Upper lobe of right lung (tissue), 1 donor: Measurements from ENCODE around the gene SH3D19. TPM values are rescaled to one million over a fixed set of nuclear protein-coding genes. Genes with fewer than 3 reads are reported as not detected.

Experiments used
- ATAC-seq: fragments of 200-7000 bp; cut with Tn5 transposase; one replicate; pipeline ENCODE4 v1.9.1; 2020; ENCODE audit warnings: mild to moderate bottlenecking, moderate library complexity
- DNase-seq: peaks from one replicate; pipeline ENCODE4 v3.0.0-alpha.2; 2020
- H3K27ac ChIP-seq: fragments of 200-600 bp; one replicate; pipeline ENCODE4 v1.8.0; 2022
- H3K27me3 ChIP-seq: fragments of 200-600 bp; one replicate; pipeline ENCODE4 v1.8.0; 2022; ENCODE audit warnings: mild to moderate bottlenecking
- H3K36me3 ChIP-seq: fragments of 200-600 bp; one replicate; pipeline ENCODE4 v1.8.0; 2022
- H3K4me1 ChIP-seq: fragments of 200-600 bp; one replicate; pipeline ENCODE4 v1.8.0; 2022
- H3K4me3 ChIP-seq: fragments of 200-600 bp; one replicate; pipeline ENCODE4 v1.8.0; 2022; ENCODE audit warnings: mild to moderate bottlenecking
- H3K9me3 ChIP-seq: fragments of 200-600 bp; one replicate; pipeline ENCODE4 v1.8.0; 2022
- intact Hi-C: fragments of 100-400 bp; cut with DNase I; formaldehyde crosslinking; loops from one replicate; pipeline ENCODE4 v1.11.0; 2022
- total RNA-seq: library from RNA; stranded (reverse); fragmentation: NEBNext Ultra II Directional; extraction: Animal tissue kit (Norgen Biotek cat#: 25700); gene quantifications from one replicate; pipeline ENCODE4 v1.2.1, GENCODE V29; 2021
- TF ChIP-seq, protein P1 (sequence below): fragments of 200-600 bp; IDR thresholded peaks from one replicate; pipeline ENCODE4 v1.8.0; 2022; ENCODE audit warnings: antibody characterized with exemption
- donor health status: DM: no; HTN: yes; CAD: no; lungs with severe emphysema.

The SH3D19 gene
- total RNA-seq, 1 donor from 2014 or later, result 125 TPM

DNA sequence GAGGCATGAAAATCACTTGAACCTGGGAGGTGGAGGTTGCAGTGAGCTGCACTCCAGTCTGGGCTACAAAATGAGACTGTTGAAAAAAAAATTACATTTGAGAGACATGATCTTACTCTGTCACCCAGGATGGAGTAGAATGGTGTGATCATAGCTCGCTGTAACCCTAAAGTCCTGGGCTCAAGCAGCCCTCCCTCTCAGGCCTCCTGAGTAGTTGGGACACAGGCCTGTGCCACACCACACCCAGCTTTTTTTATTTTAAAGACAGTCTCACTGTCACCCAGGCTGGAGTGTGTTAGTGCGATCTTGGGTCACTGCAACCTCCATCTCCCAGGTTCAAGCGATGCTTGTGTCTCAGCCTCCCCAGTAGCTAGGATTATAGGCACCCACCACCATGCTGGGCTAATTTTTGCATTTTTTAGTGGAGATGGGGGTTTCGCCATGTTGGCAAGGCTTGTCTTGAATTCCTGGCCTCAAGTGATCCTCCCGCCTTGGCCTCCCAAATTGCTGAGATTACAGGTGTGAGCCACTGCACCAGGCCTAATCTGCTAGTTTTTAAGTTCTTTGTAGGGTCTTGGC is 219.9 kb downstream of the SH3D19 start:
- H3K27me3 ChIP-seq, result no peaks in the 10 kb centered on the region
- H3K27ac ChIP-seq, result no peak overlapping the region
- intact Hi-C loops, result no loop called here
- TF ChIP-seq, protein P1, sequence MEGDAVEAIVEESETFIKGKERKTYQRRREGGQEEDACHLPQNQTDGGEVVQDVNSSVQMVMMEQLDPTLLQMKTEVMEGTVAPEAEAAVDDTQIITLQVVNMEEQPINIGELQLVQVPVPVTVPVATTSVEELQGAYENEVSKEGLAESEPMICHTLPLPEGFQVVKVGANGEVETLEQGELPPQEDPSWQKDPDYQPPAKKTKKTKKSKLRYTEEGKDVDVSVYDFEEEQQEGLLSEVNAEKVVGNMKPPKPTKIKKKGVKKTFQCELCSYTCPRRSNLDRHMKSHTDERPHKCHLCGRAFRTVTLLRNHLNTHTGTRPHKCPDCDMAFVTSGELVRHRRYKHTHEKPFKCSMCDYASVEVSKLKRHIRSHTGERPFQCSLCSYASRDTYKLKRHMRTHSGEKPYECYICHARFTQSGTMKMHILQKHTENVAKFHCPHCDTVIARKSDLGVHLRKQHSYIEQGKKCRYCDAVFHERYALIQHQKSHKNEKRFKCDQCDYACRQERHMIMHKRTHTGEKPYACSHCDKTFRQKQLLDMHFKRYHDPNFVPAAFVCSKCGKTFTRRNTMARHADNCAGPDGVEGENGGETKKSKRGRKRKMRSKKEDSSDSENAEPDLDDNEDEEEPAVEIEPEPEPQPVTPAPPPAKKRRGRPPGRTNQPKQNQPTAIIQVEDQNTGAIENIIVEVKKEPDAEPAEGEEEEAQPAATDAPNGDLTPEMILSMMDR, result no peak
- ATAC-seq, result no peak
- H3K4me3 ChIP-seq, result no peak overlapping the region
- H3K36me3 ChIP-seq, result peaks cover 77% of the 10 kb centered on the region
- H3K4me1 ChIP-seq, result peaks cover 17% of the 10 kb centered on the region
- DNase-seq, result no peak
- H3K9me3 ChIP-seq, result no peaks in the 10 kb centered on the region

DNA sequence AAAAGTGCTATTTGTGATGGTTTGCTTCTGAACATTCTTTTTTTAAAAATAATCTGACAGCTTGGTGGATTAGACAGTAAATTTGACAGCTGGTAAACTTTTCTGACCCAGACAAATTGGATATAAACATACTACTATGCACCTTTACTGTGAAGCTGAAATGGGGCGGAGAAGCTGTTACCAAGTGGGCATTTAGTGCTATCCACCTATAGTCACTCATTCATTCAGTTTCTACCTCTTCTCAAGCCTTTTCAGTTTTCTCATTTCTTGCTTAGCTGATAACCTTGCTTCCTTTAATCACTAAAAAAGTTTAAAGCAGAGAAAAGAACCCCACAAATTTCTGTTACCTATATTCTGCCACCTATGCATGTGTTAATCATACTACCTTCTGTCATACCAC is 220.8 kb downstream of the SH3D19 start:
- DNase-seq (no peak), ATAC-seq (no peak)
- H3K27ac ChIP-seq, result no peak overlapping the region
- intact Hi-C loops, result no loop called here
- peaks cover 17% of the 10 kb centered on the region for H3K4me1 ChIP-seq
- no peaks in the 10 kb centered on the region for H3K9me3 ChIP-seq
- H3K27me3 ChIP-seq, result no peaks in the 10 kb centered on the region
- TF ChIP-seq, protein P1, result no peak
- H3K4me3 ChIP-seq, result no peak overlapping the region
- peaks cover 79% of the 10 kb centered on the region for H3K36me3 ChIP-seq

DNA sequence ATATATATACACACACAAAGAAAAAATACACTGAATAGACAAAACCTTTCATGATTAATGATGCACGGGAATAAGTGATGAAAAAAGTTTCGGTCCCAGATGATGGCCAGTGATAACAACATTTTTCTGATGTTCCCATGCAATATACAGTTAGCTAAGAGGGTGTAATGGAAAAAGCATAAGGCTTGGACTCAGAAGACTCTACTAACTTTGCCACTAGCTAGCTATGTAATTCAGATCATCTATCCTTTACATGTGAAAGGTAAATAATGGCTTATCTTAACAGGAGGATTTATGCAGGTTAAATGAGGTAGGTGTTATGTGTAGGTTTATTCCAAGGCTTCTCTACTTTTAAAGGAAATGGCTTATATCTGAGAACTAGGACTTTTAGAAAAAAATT is 221.6 kb downstream of the SH3D19 start:
- Histone ChIP-seq H3K36me3 (peaks cover 79% of the 10 kb centered on the region), H3K27ac (no peak overlapping the region), H3K4me1 (peaks cover 22% of the 10 kb centered on the region), H3K27me3 (no peaks in the 10 kb centered on the region), H3K9me3 (no peaks in the 10 kb centered on the region), H3K4me3 (no peak overlapping the region)
- DNase-seq, result no peak
- intact Hi-C loops, result no loop called here
- no peak for ATAC-seq
- TF ChIP-seq, protein P1, result no peak

DNA sequence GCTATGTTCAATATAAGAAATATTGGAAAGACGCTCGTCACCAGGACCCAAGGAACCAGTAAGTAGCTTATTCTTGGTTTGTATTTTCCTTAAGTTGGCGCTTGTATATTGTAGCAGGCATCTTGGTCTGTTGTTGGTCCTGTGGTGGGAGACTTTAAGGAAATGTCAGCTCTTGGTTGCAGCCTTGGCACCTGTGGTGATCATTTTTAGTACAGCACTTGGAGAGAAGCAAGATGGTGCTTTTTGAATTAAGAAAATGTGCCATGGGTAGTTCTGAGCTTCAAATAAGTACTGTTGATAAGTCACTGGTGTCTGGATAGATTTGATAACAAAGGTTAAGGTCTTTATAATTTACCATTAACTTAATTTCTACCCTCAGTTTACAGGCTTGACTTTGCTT is 224.9 kb downstream of the SH3D19 start:
- Histone ChIP-seq H3K4me3 (peak overlapping the region; percentile 94), H3K9me3 (no peaks in the 10 kb centered on the region), H3K27me3 (no peaks in the 10 kb centered on the region), H3K36me3 (peaks cover 53% of the 10 kb centered on the region), H3K27ac (peak overlapping the region; percentile 94), H3K4me1 (peaks cover 24% of the 10 kb centered on the region)
- intact Hi-C loops, result no loop called here
- TF ChIP-seq, protein P1, result no peak
- ATAC-seq (no peak), DNase-seq (no peak)

DNA sequence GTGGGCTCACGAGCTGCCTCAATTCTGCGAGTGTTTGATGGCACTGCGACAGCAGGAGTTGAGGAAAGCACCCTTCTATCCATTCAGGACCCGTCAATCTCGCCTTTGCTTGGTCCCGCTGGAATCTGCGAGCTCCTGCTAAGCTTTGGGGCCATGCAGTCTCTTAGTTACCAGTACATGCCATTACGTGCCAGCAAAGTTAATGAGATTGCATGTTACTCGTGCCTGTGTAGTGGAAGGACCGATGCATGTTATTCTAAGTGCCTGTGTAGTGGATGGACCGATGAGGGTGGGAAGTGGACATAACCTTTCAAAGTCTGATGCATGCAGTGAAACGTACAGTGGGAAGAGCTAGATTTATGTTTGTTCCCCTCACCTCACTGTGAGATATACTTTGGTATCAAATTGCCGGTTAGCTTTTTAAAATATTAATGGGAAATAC is 225.4 kb downstream of the SH3D19 start:
- intact Hi-C loops, result no loop called here
- Histone ChIP-seq H3K36me3 (peaks cover 47% of the 10 kb centered on the region), H3K4me3 (peak overlapping the region; percentile 94), H3K9me3 (no peaks in the 10 kb centered on the region), H3K27me3 (no peaks in the 10 kb centered on the region), H3K27ac (peak overlapping the region; percentile 94), H3K4me1 (peaks cover 24% of the 10 kb centered on the region)
- TF ChIP-seq, protein P1, result no peak
- DNase-seq, result no peak
- peak; percentile 16 for ATAC-seq
